ENCODE data around the gene TBCCD1.
"Not testable (repeated sequence)": the region's sequence is repeated elsewhere in the genome, so short reads cannot be mapped to it uniquely, and the experiment has no call there.

TBCCD1 gene

DNA sequence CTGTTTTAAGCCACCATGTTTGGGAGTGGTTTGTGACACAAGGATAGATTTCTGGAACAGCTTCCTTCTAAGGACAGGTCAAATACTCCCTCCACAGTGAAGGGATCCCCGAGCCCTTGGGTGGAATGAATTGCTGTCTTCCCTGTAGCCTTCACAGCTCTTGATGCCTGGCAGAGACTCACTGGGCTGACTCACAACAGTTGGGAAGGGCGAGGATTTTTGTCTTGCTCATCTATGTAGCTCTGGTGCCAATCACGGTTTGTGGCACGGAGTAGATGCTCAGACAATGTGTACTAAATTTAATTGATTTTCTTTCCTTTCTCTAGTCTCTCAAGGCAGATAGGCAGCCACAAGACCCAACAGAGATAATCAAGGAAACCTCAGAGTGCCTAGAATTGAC lies 49.9 kb downstream of the TBCCD1 start:
- DNase-seq, result no peak

GRCh38 chr3:186516646-186517045 lies 50.5 kb downstream of the TBCCD1 start:
- DNase-seq, result no peak

DNA sequence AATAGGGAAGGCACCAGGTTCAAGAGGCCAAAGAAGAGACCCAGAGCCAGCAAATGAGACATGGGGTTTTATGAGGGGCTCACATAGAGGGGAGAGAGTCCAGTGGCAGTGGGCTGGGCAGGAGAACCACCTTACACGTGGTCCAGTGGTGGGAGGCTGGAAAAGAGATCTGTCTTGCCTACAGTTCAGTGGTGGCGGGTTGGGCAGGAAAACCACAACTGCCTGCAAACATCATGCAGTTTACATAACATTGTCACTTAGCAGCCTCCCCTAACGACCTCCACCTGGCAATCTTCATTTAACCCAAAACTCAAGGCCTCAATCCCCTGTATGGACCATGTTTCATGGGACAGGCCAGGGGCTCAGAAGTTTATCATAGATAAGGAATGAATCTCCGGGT lies 52.0 kb downstream of the TBCCD1 start:
- DNase-seq, result peak; percentile 51

DNA sequence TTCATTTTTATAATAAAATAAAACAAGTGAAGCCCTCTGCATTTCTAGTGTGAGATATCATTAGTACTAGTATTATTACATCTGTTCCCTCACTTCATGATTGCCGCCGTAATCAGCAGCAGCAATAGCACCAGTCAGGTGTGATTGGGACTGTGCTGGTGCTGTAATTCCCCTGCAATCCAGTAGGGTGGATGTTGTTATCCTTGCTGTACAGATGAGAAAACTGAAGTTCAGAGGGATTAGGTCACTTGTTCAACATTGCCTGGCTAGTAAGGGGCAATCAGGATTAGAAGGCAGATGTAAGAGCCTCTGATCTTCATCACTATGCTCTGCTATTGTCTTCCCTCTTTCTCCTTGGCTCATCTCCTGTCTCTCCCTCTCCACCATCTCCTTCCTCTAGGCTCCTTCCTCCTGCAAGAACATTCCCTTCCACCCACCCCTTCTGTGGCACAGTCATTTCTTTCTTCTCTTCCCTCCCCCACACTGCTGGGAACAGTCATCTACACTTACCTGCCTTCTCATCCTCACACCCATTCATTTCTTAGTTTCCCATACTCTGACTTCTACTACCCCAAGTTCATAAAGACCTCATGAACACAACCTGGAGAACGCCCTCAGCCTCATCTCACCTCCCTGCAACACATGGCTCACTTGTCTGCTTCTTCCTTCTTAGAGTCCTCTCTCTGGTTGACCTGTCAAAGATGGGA lies 52.7 kb downstream of the TBCCD1 start:
- DNase-seq, result no peak

DNA sequence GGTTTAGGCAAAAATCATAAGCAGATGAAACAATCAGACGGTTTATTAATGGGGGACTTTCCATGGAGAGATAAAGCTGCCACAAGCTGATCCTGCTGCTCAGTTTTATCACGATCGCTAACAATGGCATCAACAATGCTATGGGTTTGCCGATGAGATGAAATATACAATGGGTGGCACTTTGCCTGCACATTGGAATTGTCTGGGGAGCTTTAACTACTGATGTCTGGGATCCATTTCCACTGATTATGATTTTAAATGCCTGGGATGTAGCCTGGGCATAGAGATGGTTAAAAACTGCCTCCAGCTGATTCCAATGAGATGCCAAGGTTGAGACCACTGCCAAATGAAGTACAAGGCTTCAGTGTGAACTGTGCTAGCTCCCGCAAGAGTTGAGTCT lies 53.8 kb downstream of the TBCCD1 start:
- no peak for DNase-seq

- DNase-seq, result no peak
Measured at GRCh38 chr3:186512570-186513302, 54.4 kb downstream of the TBCCD1 start.

DNA sequence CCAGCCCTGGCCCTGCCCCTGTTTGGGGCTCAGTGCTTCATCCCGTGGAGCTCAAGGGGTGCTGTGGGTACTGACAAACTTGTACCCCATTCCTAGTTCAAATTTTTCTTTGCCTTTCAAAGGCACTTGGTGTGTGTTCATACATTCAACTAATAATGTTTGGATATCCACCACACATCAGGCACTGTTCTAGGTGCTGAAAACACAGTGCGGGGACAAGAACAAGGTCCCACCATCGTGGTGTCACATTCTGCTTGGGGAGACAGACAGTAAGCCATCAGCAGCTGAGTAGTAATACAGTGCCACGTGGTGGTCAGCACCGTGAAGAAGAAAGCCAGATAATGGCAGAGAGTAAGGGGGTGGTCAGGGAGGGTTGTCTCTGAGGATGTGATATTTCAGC lies 55.4 kb downstream of the TBCCD1 start:
- no peak for DNase-seq

- DNase-seq, result no peak
Measured at GRCh38 chr3:186511245-186511644, 55.9 kb downstream of the TBCCD1 start.

- DNase-seq, result no peak
Measured at GRCh38 chr3:186510374-186511079, 56.6 kb downstream of the TBCCD1 start.

DNA sequence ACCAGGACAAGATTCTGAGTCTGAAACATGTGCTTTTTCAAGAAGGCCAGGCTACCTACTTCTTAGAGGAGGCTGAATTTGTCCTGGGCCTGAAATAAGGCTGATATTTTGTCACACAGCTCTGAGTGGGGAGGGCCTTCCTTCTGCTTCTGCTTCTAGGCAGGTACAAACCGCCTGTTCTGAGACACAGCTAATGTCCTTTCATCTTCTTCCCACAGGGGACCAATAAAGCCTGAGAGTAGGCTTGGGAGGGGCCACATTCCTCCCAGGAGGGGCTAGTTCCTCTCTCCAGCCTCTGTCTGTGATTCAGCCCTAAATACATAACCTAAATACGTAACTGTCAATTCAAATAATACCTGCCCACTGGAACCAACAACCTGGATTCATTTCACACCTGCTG lies 57.7 kb downstream of the TBCCD1 start:
- no peak for DNase-seq

GRCh38 chr3:186506857-186507256 lies 60.3 kb downstream of the TBCCD1 start:
- no peak for DNase-seq

DNA sequence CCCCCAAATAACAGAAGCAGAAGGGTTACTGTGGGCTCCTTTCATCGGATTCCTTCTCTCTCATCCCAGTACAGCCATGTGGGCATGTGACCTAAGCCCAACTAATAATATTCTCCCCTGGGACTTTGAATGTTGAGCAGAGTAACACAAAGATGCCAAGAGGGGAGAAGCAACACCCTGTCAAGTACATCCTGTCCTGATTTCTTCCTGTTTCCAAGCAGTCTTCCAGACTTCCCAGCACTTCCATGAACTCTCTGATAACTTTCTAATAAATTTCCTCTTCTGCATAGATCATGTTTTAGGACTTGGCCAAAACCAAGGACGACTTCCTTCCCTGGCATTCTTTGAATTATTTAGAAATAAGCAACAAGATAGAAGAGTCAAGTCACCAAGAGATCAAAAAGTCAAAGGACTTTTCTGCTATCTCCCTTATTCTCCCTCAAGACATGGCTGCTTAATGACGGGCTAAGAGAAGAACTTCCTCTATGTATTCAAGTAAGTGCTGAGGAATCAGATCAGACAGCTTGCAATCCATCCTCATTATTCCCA lies 60.9 kb downstream of the TBCCD1 start:
- DNase-seq, result no peak

- DNase-seq, result no peak
Measured at GRCh38 chr3:186502966-186503712, 64.0 kb downstream of the TBCCD1 start.

DNA sequence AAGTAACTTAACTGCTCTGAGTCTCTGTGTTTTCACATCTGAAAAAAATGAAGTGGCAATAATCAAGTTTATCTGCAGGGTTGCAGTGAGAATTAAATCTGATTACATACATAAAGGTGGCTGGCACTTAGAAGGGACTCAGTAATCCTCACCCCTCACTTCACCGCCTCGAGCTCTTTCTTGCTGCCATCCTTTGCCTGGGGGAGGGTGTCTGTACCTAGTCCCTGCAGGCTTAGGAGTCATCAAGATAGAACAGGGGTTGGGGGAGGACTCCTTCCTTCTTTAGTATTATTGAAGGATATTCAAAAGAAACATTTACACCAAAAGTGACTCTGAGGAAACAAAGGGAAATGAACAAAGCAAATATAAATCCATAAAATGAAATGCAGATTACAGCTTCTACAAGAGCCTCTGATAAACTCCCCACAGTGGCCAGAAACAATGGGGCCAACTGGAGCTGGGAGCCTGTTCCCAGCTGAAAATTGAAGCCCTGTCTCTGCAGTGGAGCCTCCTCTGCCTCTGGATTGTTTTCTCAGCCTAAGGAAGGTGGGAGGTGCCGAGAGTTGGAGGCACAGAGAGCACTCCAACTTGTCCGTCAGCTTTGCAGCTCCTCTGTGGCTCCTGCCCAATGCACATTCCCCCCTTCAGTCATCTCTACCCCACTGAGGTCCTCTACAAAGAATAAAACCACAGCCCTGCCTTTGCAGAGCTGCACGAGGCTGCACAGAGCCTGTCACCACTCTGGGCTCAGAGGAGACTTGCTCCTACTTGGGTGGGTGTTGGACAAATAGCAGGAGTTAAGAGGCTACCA lies 64.8 kb downstream of the TBCCD1 start:
- DNase-seq, result no peak

- DNase-seq, result not testable (repeated sequence)
Measured at GRCh38 chr3:186499949-186500348, 67.2 kb downstream of the TBCCD1 start.

- DNase-seq, result not testable (repeated sequence)
Measured at GRCh38 chr3:186498022-186498421, 69.1 kb downstream of the TBCCD1 start.

GRCh38 chr3:186497608-186498007 lies 69.5 kb downstream of the TBCCD1 start:
- no peak for DNase-seq

DNA sequence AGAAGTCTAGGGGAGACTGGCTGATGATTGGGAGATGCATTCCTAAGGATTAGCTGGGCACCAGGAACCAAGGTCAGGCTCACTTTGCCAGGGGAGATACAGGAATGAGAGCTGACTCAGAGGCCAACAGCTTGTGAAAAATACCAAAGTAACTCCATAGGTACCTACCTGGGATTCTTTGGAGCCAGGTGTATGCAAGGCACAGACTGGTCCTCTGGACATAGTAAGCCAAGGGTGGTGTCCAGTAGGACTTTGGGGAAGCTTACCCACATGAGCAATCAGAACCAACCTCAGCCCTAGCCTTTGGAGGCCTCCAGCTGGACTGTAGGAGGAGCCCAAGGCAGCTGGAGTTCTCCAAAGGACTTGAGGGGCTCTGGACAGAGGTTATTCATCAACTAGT lies 70.5 kb downstream of the TBCCD1 start:
- DNase-seq, result no peak
